Kidney (tissue), 14 donors: ENCODE data around the gene RUFY3. TPM values are rescaled to one million over a fixed set of nuclear protein-coding genes. Genes with fewer than 3 reads are reported as not detected.
A peak's percentile ranks its signal among the peaks of the same experiment; 100 is the strongest.

Experiments
- DNase-seq, 5 donors: peaks; one replicate each; pipeline ENCODE4 v3.0.0-alpha.2; 2013 to 2020
- FAIRE-seq: peaks from 2 replicates; lab custom pipeline; 2012; peaks lifted over from hg19 to GRCh38; lab: Jason Lieb, UNC
- H3K27ac ChIP-seq, 2 donors: one replicate each; pipeline ENCODE4 v1.7.0; 2013; ENCODE audit warnings: low read depth in 2 of 2, low read length in 2 of 2, inconsistent platforms in 1 of 2
- H3K27me3 ChIP-seq: one replicate; pipeline ENCODE4 v1.7.1; 2013; ENCODE audit warnings: low read length, inconsistent platforms; ENCODE audit not compliant: control insufficient read depth, insufficient read depth
- H3K36me3 ChIP-seq, 3 donors: one replicate each; pipeline versions ENCODE4 v1.7.0 to v1.7.1; 2013; ENCODE audit warnings: low read length in 3 of 3, control low read depth in 1 of 3, inconsistent platforms in 1 of 3; ENCODE audit not compliant: insufficient read depth in 3 of 3, control insufficient read depth in 2 of 3
- H3K4me1 ChIP-seq, 3 donors: one replicate each; pipeline versions ENCODE4 v1.7.0 to v1.7.1; 2013; ENCODE audit warnings: low read length in 3 of 3, inconsistent platforms in 1 of 3, low read depth in 1 of 3; ENCODE audit not compliant: control insufficient read depth in 2 of 3, insufficient read depth in 2 of 3
- H3K4me3 ChIP-seq, 3 donors: one replicate each; pipeline versions ENCODE4 v1.7.0 to v1.8.1; 2013; ENCODE audit warnings: low read length in 3 of 3, control low read depth in 1 of 3, inconsistent platforms in 1 of 3
- H3K9ac ChIP-seq, 3 donors: one replicate each; pipeline versions ENCODE4 v1.7.0 to v1.7.1; 2013; ENCODE audit warnings: low read length in 3 of 3, control low read depth in 1 of 3, inconsistent platforms in 1 of 3
- H3K9me3 ChIP-seq, 3 donors: one replicate each; pipeline versions ENCODE4 v1.7.0 to v1.7.1; 2013; ENCODE audit warnings: low read length in 3 of 3, control low read depth in 1 of 3, inconsistent platforms in 1 of 3; ENCODE audit not compliant: control insufficient read depth in 2 of 3, insufficient read depth in 1 of 3
- intact Hi-C: fragments of 100-400 bp; cut with DNase I; formaldehyde crosslinking; loops from one replicate; pipeline ENCODE4 v1.11.1; 2022
- polyA plus RNA-seq: library from polyadenylated mRNA; stranded (reverse); fragments of 350-450 nt; fragmentation: Illumina TruSeq; extraction: RNeasy Lipid Tissue Mini Kit (QIAGEN cat#74804); gene quantifications from one replicate; pipeline ENCODE4 v1.2.3, GENCODE V29; 2014; ENCODE audit warnings: low read depth, low replicate concordance; ENCODE audit not compliant: insufficient read depth
- total RNA-seq: library from RNA; stranded (reverse); fragmentation: NEBNext Ultra II Directional; extraction: Animal tissue kit (Norgen Biotek cat#: 25700); gene quantifications from one replicate; pipeline ENCODE4 v1.2.1, GENCODE V29; 2021
- TF ChIP-seq, protein P1 (sequence below): IDR thresholded peaks from 3 replicates; pipeline ENCODE4 v1.5.1; 2012; ENCODE audit warnings: mild to moderate bottlenecking, moderate library complexity, borderline replicate concordance; ENCODE audit not compliant: insufficient read depth; ENCODE audit errors: extremely low read depth
- donor health status: control.
- donor health status: control.
- donor health status: control.
- donor health status: control.
- donor health status: control.
- donor health status: DM: yes; HTN: yes; CAD: no.
- donor health status: Normal renal cell carcinoma (clear cell type).

Gene RUFY3
- total and polyA plus RNA-seq, 2 donors from 2014 or later = 40.6 to 72.5 TPM

DNA sequence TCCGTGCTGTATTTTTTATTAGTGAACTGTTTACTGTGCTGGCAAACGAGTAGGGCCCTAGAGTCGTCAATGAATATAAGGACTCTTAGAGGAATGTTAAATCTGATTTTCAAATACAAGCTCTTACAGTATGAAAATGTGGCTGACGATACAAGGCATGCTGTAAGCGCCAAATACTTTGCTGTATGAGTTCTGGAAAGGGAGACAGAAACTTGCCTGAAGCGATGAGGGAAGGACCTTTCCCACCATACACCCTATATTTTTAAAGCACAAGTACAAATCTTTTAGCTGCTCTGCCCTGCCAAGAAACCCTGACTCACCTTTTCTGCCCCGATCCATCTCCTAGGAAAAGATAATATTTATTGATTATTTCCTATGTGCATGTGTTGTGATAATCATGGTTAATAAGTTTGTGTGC is 15.7 kb upstream of the RUFY3 start:
- DNase-seq (no peak), FAIRE-seq (no peak)
- Histone ChIP-seq H3K27ac (peak overlapping the region; percentile 91 to 96), H3K9ac (peak overlapping the region; percentile 65 to 93 (median 74)), H3K9me3 (no peaks in the 10 kb centered on the region), H3K36me3 (no peaks in the 10 kb centered on the region), H3K27me3 (no peaks in the 10 kb centered on the region), H3K4me1 (peaks cover 2 to 11% (median 2%) of the 10 kb centered on the region in 3 donors), H3K4me3 (peak overlapping the region; percentile 83 to 94 (median 86))
- intact Hi-C loops = no loop called here
- TF ChIP-seq, protein P1, sequence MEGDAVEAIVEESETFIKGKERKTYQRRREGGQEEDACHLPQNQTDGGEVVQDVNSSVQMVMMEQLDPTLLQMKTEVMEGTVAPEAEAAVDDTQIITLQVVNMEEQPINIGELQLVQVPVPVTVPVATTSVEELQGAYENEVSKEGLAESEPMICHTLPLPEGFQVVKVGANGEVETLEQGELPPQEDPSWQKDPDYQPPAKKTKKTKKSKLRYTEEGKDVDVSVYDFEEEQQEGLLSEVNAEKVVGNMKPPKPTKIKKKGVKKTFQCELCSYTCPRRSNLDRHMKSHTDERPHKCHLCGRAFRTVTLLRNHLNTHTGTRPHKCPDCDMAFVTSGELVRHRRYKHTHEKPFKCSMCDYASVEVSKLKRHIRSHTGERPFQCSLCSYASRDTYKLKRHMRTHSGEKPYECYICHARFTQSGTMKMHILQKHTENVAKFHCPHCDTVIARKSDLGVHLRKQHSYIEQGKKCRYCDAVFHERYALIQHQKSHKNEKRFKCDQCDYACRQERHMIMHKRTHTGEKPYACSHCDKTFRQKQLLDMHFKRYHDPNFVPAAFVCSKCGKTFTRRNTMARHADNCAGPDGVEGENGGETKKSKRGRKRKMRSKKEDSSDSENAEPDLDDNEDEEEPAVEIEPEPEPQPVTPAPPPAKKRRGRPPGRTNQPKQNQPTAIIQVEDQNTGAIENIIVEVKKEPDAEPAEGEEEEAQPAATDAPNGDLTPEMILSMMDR = no peak

DNA sequence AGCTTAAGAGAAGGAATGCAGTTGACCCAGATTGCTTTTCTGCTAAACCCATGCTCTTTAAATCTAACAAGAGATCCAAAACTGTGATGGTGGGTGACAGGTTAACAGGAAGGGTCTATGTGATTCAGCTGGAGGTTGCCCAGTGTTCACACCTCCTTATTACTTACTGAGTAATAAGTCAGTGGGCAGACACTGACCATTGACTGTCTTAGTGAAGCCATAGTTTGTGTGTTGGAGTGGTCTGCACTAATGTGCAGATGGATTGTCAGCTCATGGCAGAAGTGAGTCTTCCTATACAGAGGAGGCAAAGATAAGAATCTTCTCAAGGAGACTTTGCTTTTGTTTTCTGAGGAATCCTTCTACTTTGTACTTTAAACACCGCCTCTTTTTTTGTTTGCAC is 15.2 kb upstream of the RUFY3 start:
- FAIRE-seq (no peak), DNase-seq (no peak)
- H3K27ac ChIP-seq = peak overlapping the region; percentile 8 to 91
- H3K4me3 ChIP-seq = peak overlapping the region; percentile 83 to 94 (median 86)
- no peaks in the 10 kb centered on the region for H3K36me3 ChIP-seq
- TF ChIP-seq, protein P1 = no peak
- peaks cover 2 to 11% (median 7%) of the 10 kb centered on the region in 3 donors for H3K4me1 ChIP-seq
- no peaks in the 10 kb centered on the region for H3K27me3 ChIP-seq
- H3K9ac ChIP-seq = peak overlapping the region; percentile 65 to 93 (median 74)
- intact Hi-C loops = no loop called here
- no peaks in the 10 kb centered on the region for H3K9me3 ChIP-seq

DNA sequence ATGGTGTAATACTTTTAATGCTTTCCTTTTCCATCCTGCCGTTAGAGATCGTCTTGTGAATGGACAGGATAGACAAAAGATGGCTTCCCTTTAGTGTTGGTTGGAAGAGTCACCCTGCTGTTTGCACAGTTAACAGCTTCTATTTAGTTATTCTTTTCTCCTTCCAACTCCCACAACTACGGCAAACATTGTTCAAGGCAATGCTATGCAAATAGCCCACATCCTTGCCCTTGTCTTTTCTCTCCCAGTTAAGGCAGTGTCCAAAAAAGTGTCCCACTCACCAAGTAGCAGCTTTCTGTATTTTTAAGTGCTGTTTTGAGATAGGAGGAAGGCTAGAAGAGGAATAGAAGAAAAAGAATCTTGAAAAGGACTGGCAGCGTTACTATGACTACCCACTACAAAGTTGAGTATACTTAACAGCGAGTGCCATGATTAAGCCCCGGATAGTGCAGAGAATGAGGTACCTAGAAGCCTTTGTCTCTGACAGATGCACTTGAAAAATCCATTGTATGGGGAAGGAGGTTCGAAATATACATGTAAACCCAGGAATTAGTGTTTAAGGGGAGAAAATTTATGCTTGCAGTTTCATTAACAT is 12.1 kb upstream of the RUFY3 start:
- no peaks in the 10 kb centered on the region for H3K9me3 ChIP-seq
- intact Hi-C loops = no loop called here

More for the DNA sequence above, 12.1 kb upstream of the RUFY3 start:
- FAIRE-seq = no peak
- TF ChIP-seq, protein P1 = no peak
- Histone ChIP-seq H3K4me3 (no peak overlapping the region), H3K27ac (no peak overlapping the region), H3K4me1 (peaks cover 2 to 22% (median 17%) of the 10 kb centered on the region in 3 donors), H3K36me3 (no peaks in the 10 kb centered on the region), H3K27me3 (no peaks in the 10 kb centered on the region), H3K9ac (no peak overlapping the region)
- DNase-seq = no peak
